Endothelial cell of umbilical vein (primary cell): ENCODE results near the gene VASN. TPM values are rescaled to one million over a fixed set of nuclear protein-coding genes. Genes with fewer than 3 reads are reported as not detected.

Source experiments
- BruUV-seq: library from RNA; stranded (reverse); fragments of 400-500 nt; replicated peaks from 2 replicates; lab custom pipeline; 2021; lab: Mats Ljungman, UMichigan
- CTCF ChIA-PET: fragments of 300-600, 350-600 bp; sonication (Branson Sonifier 250); formaldehyde crosslinking; loops from one replicate; lab custom pipeline; 2021; ENCODE audit warnings: antibody characterized with exemption, inconsistent platforms; lab: Charles Lee
- POLR2A ChIA-PET: fragments of 300-600, 350-600 bp; sonication (Branson Sonifier 250); formaldehyde crosslinking; loops from one replicate; lab custom pipeline; 2021; ENCODE audit warnings: antibody characterized with exemption, inconsistent platforms; lab: Charles Lee
- DNase-seq: peaks from one replicate; pipeline ENCODE4 v3.0.0-alpha.2; 2011; ENCODE audit warnings: low read depth, low spot score
- FAIRE-seq: peaks from 2 replicates; lab custom pipeline; 2011; peaks lifted over from hg19 to GRCh38; lab: Jason Lieb, UNC
- H2AFZ ChIP-seq: 2 replicates; pipeline ENCODE4 v1.6.0; 2012; ENCODE audit warnings: low read depth, low read length, control low read depth, inconsistent platforms
- H3K27ac ChIP-seq: 2 replicates; pipeline ENCODE4 v1.5.1; 2011; ENCODE audit warnings: low read depth, mild to moderate bottlenecking, control low read depth, low read length, moderate library complexity; ENCODE audit not compliant: insufficient read depth
- H3K27me3 ChIP-seq, 2 experiments: 2 replicates each; pipeline versions ENCODE4 v1.6.0 to v1.6.1; 2011; ENCODE audit warnings: low read length in 2 of 2, mixed read lengths in 1 of 2; ENCODE audit not compliant: control insufficient read depth in 2 of 2, insufficient read depth in 2 of 2
- H3K36me3 ChIP-seq, 2 experiments: 2 replicates in 1 of 2; 3 replicates in 1 of 2; pipeline ENCODE4 v1.5.1; 2011; ENCODE audit warnings: low read length in 2 of 2, mild to moderate bottlenecking in 1 of 2, moderate library complexity in 1 of 2; ENCODE audit not compliant: control insufficient read depth in 2 of 2, insufficient read depth in 2 of 2; ENCODE audit errors: extremely low read depth in 1 of 2
- H3K4me1 ChIP-seq: 3 replicates; pipeline ENCODE4 v1.5.1; 2011; ENCODE audit warnings: mild to moderate bottlenecking, low read length; ENCODE audit not compliant: control insufficient read depth, insufficient read depth; ENCODE audit errors: extremely low read depth
- H3K4me2 ChIP-seq: 2 replicates; pipeline ENCODE4 v1.6.1; 2011; ENCODE audit warnings: low read length, control low read depth, mixed read lengths; ENCODE audit not compliant: insufficient read depth
- H3K4me3 ChIP-seq, 3 experiments: fragments of 200-600 bp in 1 of 3; sonication (generic), shearing (Covaris generic) in 1 of 3; replicated peaks in 1 of 3; 2 replicates each; pipeline ENCODE4 v1.5.1; 2011 to 2016; ENCODE audit warnings: control low read depth in 3 of 3, low read length in 3 of 3, mild to moderate bottlenecking in 2 of 3, inconsistent platforms in 1 of 3, low read depth in 1 of 3, moderate library complexity in 1 of 3; ENCODE audit not compliant: insufficient read depth in 1 of 3
- H3K79me2 ChIP-seq: 2 replicates; pipeline ENCODE4 v1.6.0; 2012; ENCODE audit warnings: low read length, inconsistent platforms; ENCODE audit not compliant: control insufficient read depth, insufficient read depth
- H3K9ac ChIP-seq: replicated peaks from 2 replicates; pipeline ENCODE3; 2011; ENCODE audit warnings: low read length, control low read depth; ENCODE audit not compliant: insufficient read depth; ENCODE audit errors: extremely low read depth
- H3K9me1 ChIP-seq: replicated peaks from 3 replicates; pipeline ENCODE4 v1.6.0; 2011; ENCODE audit warnings: mild to moderate bottlenecking, low read length; ENCODE audit not compliant: control insufficient read depth, insufficient read depth; ENCODE audit errors: extremely low read depth
- H3K9me3 ChIP-seq: replicated peaks from 2 replicates; pipeline ENCODE4 v1.5.1; 2012; ENCODE audit warnings: low read length, inconsistent platforms; ENCODE audit not compliant: control insufficient read depth, insufficient read depth
- H4K20me1 ChIP-seq: replicated peaks from 2 replicates; pipeline ENCODE3; 2011; ENCODE audit warnings: mild to moderate bottlenecking, low read length; ENCODE audit not compliant: control insufficient read depth, insufficient read depth; ENCODE audit errors: extremely low read depth
- EZH2 ChIP-seq: IDR thresholded peaks from 2 replicates; pipeline ENCODE4 v1.6.1; 2012; ENCODE audit warnings: borderline replicate concordance, low read depth, mild to moderate bottlenecking, moderate library complexity, low read length, inconsistent platforms; ENCODE audit not compliant: severe bottlenecking
- FOS ChIP-seq: IDR thresholded peaks from 2 replicates; pipeline ENCODE4 v1.6.1; 2011; ENCODE audit warnings: mild to moderate bottlenecking, low read length, moderate library complexity, borderline replicate concordance; ENCODE audit not compliant: insufficient read depth
- GATA2 ChIP-seq: IDR thresholded peaks from 2 replicates; pipeline ENCODE4 v1.7.0; 2011; ENCODE audit warnings: low read depth, mild to moderate bottlenecking, moderate library complexity, mixed read lengths, low read length; ENCODE audit not compliant: insufficient read length, insufficient read depth
- JUN ChIP-seq: IDR thresholded peaks from 2 replicates; pipeline ENCODE4 v1.6.1; 2011; ENCODE audit warnings: borderline replicate concordance, low read depth; ENCODE audit not compliant: insufficient read length, insufficient read depth
- MAX ChIP-seq: IDR thresholded peaks from 2 replicates; pipeline ENCODE4 v1.6.1; 2011; ENCODE audit not compliant: insufficient read depth, insufficient read length
- MYC ChIP-seq: IDR thresholded peaks from one replicate; pipeline ENCODE4 v1.6.1; 2011; ENCODE audit warnings: mild to moderate bottlenecking, low read depth, low read length
- POLR2A ChIP-seq: IDR thresholded peaks from 2 replicates; pipeline ENCODE4 v1.6.1; 2012; ENCODE audit warnings: low read depth, mild to moderate bottlenecking, control low read depth, low read length
- POLR2AphosphoS5 ChIP-seq: IDR thresholded peaks from 2 replicates; pipeline ENCODE4 v1.6.1; 2012; ENCODE audit warnings: low read depth, mild to moderate bottlenecking, control low read depth, low read length, moderate library complexity; ENCODE audit not compliant: insufficient read depth
- dilution Hi-C: fragments of 300-500 bp; cut with MboI; formaldehyde crosslinking; loops from one replicate; pipeline ENCODE4 v1.15.0; 2019; ENCODE audit warnings: low sequenced_read_pairs; ENCODE audit not compliant: extremely low pct_ligation_motif_present
- intact Hi-C: fragments of 100-400 bp; cut with micrococcal nuclease; formaldehyde crosslinking; loops from one replicate; pipeline ENCODE4 v1.10.0; 2022
- polyA plus RNA-seq, 4 experiments: library from polyadenylated mRNA; depleted of rRNA in 3 of 4; stranded (reverse) in 3 of 4; unstranded in 1 of 4; fragments of >200 nt; gene quantifications; 2 replicates each; pipeline versions ENCODE4 v1.2.1 to v1.2.3, GENCODE V29; 2011 to 2012; ENCODE audit warnings: missing spikeins in 1 of 4
- total RNA-seq: library from RNA; stranded (reverse); gene quantifications from 2 replicates; pipeline ENCODE4 v1.2.3, GENCODE V29; 2021
- TF ChIP-seq, protein P1 (sequence below), 2 donors: IDR thresholded peaks; 1 replicate in 1 of 2; 2 replicates in 1 of 2; pipeline ENCODE4 v1.5.1; 2011; ENCODE audit warnings: low read length in 2 of 2, mild to moderate bottlenecking in 2 of 2, moderate library complexity in 2 of 2, control low read depth in 1 of 2, inconsistent platforms in 1 of 2, low read depth in 1 of 2; ENCODE audit not compliant: insufficient read depth in 1 of 2; ENCODE audit errors: extremely low read depth in 1 of 2

VASN gene
- total and polyA plus RNA-seq, 2 donors (not counting 3 experiments of a cell fraction or from before 2014, with no cell fraction given), result 0.41 to 0.42 TPM

GRCh38 chr16:4378999-4379690 is 7.5 kb downstream of the VASN start:
- Histone ChIP-seq H3K4me1 (peaks cover 7% of the 10 kb centered on the region), H3K4me3 (no peak overlapping the region), H3K36me3 (no peaks in the 10 kb centered on the region), H3K79me2 (no peaks in the 10 kb centered on the region), H3K27ac (no peak overlapping the region), H3K4me2 (no peak overlapping the region), H3K9me3 (no peaks in the 10 kb centered on the region), H3K27me3 (no peaks in the 10 kb centered on the region), H4K20me1 (no peaks in the 10 kb centered on the region), H2AFZ (no peak overlapping the region), H3K9me1 (no peaks in the 10 kb centered on the region), H3K9ac (no peak overlapping the region)
- FAIRE-seq, result no peak
- CTCF ChIA-PET, result interaction anchor here (0.8 to 2.6 kb wide), 4 partner anchors 10 to 118 kb away, joined by 3 to 17 read pairs (median 4); no protein-coding TSS in a partner anchor
- no peak for TF ChIP-seq FOS
- TF ChIP-seq EZH2, result no peak
- no peak for TF ChIP-seq POLR2A
- TF ChIP-seq MAX, result no peak
- TF ChIP-seq MYC, result no peak
- TF ChIP-seq GATA2, result no peak
- TF ChIP-seq POLR2AphosphoS5, result no peak
- TF ChIP-seq JUN, result no peak
- TF ChIP-seq, protein P1, sequence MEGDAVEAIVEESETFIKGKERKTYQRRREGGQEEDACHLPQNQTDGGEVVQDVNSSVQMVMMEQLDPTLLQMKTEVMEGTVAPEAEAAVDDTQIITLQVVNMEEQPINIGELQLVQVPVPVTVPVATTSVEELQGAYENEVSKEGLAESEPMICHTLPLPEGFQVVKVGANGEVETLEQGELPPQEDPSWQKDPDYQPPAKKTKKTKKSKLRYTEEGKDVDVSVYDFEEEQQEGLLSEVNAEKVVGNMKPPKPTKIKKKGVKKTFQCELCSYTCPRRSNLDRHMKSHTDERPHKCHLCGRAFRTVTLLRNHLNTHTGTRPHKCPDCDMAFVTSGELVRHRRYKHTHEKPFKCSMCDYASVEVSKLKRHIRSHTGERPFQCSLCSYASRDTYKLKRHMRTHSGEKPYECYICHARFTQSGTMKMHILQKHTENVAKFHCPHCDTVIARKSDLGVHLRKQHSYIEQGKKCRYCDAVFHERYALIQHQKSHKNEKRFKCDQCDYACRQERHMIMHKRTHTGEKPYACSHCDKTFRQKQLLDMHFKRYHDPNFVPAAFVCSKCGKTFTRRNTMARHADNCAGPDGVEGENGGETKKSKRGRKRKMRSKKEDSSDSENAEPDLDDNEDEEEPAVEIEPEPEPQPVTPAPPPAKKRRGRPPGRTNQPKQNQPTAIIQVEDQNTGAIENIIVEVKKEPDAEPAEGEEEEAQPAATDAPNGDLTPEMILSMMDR (IDR thresholded peaks at IDR 0.05; ENCODE audit: extremely low read depth in 1 of 2, insufficient read depth in 1 of 2, low read depth in 1 of 2, low read length in 2 of 2), result no peak
- POLR2A ChIA-PET, result interaction anchor here (0.6 kb wide), 1 partner anchor 1422 kb away, joined by 3 read pairs; no protein-coding TSS in a partner anchor
- no TSS peak for BruUV-seq
- no peak for DNase-seq
- intact Hi-C loops (no loop called here), dilution Hi-C loops (no loop called here)
